Thyroid gland (tissue), 4 donors: ENCODE results near the gene PARG.
"Not testable (repeated sequence)": the region's sequence is repeated elsewhere in the genome, so short reads cannot be mapped to it uniquely, and the experiment has no call there.

ENCODE experiments used
- CTCF ChIP-seq, 6 experiments: fragments of 200-600 bp in 3 of 6; fragments of 450-650 bp in 3 of 6; sonication (generic) in 3 of 6; IDR thresholded peaks; one replicate each; pipeline ENCODE4 v1.5.1; 2016 to 2019; ENCODE audit warnings: antibody characterized with exemption in 6 of 6, mild to moderate bottlenecking in 2 of 6, inconsistent platforms in 1 of 6, moderate library complexity in 1 of 6
- POLR2A ChIP-seq, 2 donors: fragments of 450-650 bp; IDR thresholded peaks; one replicate each; pipeline ENCODE4 v1.6.1; 2017; ENCODE audit warnings: antibody characterized with exemption in 2 of 2, mild to moderate bottlenecking in 2 of 2, moderate library complexity in 1 of 2

GRCh38 chr10:49883852-49884251 is 58.0 kb downstream of the PARG start:
- not testable (repeated sequence) for TF ChIP-seq CTCF, POLR2A (IDR thresholded peaks at IDR 0.05)
